SH-SY5Y (cell line): ENCODE results near the gene GPR35.

Experiments used
- GATA2 ChIP-seq: IDR thresholded peaks from 2 replicates; pipeline ENCODE4 v1.6.1; 2011; ENCODE audit warnings: mild to moderate bottlenecking, low read depth, low read length
- GATA3 ChIP-seq: IDR thresholded peaks from 2 replicates; pipeline ENCODE4 v1.6.1; 2011; ENCODE audit warnings: low read depth, mild to moderate bottlenecking, low read length, moderate library complexity

DNA sequence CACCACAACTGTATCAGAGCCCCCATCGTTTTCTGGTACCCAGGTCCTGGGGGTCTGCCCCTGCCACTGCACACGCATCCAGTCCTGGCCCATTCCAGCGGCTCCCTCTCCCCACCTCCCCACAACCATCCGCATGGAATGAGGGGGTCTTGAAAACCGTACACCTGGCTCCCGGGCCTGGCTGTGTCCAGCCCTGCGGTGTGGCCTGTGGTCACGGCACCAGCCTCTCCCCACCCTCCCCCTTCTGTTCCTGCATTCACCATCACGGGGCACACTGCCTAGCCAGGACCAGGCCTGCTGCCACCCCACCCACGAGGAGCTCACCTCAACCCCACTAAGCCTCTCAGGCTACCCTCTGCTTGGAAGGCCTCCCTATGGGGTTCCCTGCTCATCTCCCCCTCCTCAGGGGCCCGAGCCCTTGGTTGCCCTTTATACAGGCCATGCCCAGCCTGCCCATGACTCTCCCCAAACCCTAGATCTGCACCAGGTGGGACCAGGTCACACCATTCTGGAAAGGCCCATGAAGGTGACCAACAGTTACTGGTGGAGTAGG is 11.4 kb downstream of the GPR35 start:
- no peak for TF ChIP-seq GATA2
- TF ChIP-seq GATA3 = no peak
